Chondrocyte (in vitro differentiated cells): ENCODE data around the gene CDC14B. TPM values are rescaled to one million over a fixed set of nuclear protein-coding genes. Genes with fewer than 3 reads are reported as not detected.

Experiments used
- DNase-seq: peaks from one replicate; pipeline ENCODE4 v3.0.0; 2021; ENCODE audit warnings: mixed read lengths, low spot score
- H3K27ac Mint-ChIP-seq: one replicate; pipeline ENCODE4 v1.8.0; 2021; ENCODE audit warnings: mild to moderate bottlenecking, moderate library complexity, mixed read lengths; ENCODE audit not compliant: unreplicated experiment
- H3K27me3 Mint-ChIP-seq: 2 replicates; pipeline ENCODE4 v1.8.0; 2021; ENCODE audit warnings: low read depth, mixed read lengths
- H3K36me3 Mint-ChIP-seq: 2 replicates; pipeline ENCODE4 v1.8.0; 2021; ENCODE audit warnings: low read depth, mixed read lengths
- H3K4me1 Mint-ChIP-seq: 2 replicates; pipeline ENCODE4 v1.8.0; 2021; ENCODE audit warnings: low read depth, mild to moderate bottlenecking, mixed read lengths
- H3K4me3 Mint-ChIP-seq: one replicate; pipeline ENCODE4 v1.8.0; 2021; ENCODE audit warnings: mild to moderate bottlenecking, moderate library complexity, mixed read lengths; ENCODE audit not compliant: unreplicated experiment
- H3K9me3 Mint-ChIP-seq: 2 replicates; pipeline ENCODE4 v1.8.0; 2021; ENCODE audit warnings: low read depth, mixed read lengths
- total RNA-seq: library from RNA; stranded (reverse); gene quantifications from 3 replicates; pipeline ENCODE4 v1.2.1, GENCODE V29; 2021
- TF ChIP-seq, protein P1 (sequence below): fragments of 200-600 bp; sonication (generic); IDR thresholded peaks from 2 replicates; pipeline ENCODE4 v1.5.0; 2021; ENCODE audit warnings: antibody characterized with exemption, mild to moderate bottlenecking, moderate library complexity

The CDC14B gene
- total RNA-seq, 1 donor from 2014 or later, result 15.5 TPM

DNA sequence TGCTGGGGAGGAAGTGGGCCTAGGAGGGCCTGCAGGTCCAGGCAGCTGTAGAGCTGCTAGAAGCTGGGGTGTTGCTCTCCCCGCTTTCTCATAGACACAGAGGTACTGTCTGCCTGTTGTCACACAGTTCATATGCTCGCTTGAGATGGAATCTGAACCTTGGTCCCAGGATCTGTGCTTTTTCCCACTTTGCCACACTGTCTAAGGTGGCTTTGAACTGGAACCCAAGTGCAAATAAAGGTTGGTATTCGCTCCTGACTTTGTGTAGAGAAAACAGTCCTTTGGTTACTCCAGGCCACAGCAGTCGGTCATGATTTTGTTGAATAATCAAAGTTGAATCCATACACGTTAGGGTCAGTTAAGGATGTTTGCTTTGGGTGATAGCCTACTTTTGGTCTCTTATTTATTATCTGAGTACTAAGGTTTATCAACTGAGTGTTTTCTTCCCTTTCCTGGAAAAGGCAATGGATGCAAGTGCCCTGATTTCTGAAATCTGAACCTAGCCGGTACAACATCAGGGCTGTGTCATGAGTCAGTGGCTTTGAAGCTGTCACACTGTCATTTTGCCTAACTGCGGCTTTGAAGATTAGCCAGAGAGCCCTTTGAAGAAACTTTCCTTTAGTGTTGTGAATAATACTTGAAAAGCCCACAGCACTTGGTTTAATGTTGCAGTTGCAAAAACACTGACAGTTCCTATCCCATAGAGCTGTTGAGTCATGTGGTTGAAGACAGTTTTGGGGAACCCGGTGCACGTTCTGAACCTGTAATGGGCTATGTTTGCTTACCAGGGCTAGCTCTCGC, 128.4 kb downstream of the CDC14B start:
- DNase-seq, result no peak
- H3K27me3 Mint-ChIP-seq, result no peaks in the 10 kb centered on the region
- no peak overlapping the region for H3K4me3 Mint-ChIP-seq
- H3K36me3 Mint-ChIP-seq, result peaks cover 29% of the 10 kb centered on the region
- peaks cover 19% of the 10 kb centered on the region for H3K4me1 Mint-ChIP-seq
- H3K9me3 Mint-ChIP-seq, result no peaks in the 10 kb centered on the region
- H3K27ac Mint-ChIP-seq, result peak overlapping the region; percentile 14
- TF ChIP-seq, protein P1, sequence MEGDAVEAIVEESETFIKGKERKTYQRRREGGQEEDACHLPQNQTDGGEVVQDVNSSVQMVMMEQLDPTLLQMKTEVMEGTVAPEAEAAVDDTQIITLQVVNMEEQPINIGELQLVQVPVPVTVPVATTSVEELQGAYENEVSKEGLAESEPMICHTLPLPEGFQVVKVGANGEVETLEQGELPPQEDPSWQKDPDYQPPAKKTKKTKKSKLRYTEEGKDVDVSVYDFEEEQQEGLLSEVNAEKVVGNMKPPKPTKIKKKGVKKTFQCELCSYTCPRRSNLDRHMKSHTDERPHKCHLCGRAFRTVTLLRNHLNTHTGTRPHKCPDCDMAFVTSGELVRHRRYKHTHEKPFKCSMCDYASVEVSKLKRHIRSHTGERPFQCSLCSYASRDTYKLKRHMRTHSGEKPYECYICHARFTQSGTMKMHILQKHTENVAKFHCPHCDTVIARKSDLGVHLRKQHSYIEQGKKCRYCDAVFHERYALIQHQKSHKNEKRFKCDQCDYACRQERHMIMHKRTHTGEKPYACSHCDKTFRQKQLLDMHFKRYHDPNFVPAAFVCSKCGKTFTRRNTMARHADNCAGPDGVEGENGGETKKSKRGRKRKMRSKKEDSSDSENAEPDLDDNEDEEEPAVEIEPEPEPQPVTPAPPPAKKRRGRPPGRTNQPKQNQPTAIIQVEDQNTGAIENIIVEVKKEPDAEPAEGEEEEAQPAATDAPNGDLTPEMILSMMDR, result no peak

DNA sequence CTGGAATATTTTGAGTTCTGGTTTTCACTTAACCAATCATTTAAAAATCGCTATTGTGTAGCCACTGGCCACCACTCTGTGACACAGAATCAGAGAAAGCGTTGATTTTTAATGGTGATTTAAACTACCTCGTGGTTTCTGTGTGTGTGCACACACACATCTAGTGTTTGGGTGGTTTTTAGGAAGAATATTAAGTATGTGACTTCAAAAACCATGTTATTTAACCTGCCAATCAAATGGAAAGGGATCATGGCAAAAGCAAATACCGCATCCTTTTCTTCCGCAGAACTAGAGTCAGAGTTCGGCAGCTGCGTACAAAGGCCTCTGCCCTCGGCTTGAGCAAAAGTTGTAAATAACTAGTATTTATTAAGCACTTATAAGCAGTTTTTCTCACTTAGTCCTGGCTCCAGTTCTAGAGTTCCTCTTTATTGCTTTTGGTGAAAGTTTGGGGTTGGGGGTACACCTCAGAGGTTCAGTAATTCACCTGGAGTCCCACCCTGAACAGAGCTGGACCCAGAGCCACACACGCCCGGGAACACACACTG, 129.0 kb downstream of the CDC14B start:
- no peak for DNase-seq
- no peak overlapping the region for H3K27ac Mint-ChIP-seq
- no peak overlapping the region for H3K4me3 Mint-ChIP-seq
- TF ChIP-seq, protein P1, result no peak
- H3K36me3 Mint-ChIP-seq, result peaks cover 28% of the 10 kb centered on the region
- peaks cover 25% of the 10 kb centered on the region for H3K4me1 Mint-ChIP-seq
- H3K9me3 Mint-ChIP-seq, result no peaks in the 10 kb centered on the region
- H3K27me3 Mint-ChIP-seq, result no peaks in the 10 kb centered on the region

DNA sequence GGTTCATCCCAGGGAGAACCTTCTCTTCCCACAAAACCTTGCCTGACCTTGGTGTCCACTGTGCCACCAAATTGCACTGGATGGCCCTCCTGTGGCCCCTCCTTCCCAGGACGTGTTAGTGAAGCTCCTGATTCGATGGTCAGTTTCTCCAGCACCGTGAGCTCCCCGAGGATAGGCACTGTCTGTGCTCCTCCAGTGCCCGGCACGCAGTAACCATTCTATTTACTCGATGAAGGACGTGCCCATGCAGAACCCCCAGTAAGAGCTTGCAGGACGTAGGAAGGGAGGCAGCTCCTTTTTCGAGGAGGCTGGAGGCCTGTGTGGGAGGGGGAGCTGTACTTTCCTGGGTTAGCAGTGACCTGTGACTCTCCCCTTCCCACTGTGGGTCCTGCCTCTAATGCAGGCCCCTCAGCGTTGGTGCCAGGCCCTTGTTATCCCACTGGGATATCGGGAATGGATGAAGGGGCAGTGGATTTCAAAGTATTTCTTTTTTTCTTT, 130.1 kb downstream of the CDC14B start:
- Mint-ChIP-seq H3K27ac (no peak overlapping the region), H3K9me3 (no peaks in the 10 kb centered on the region), H3K36me3 (peaks cover 26% of the 10 kb centered on the region), H3K27me3 (no peaks in the 10 kb centered on the region), H3K4me1 (peaks cover 34% of the 10 kb centered on the region), H3K4me3 (no peak overlapping the region)
- TF ChIP-seq, protein P1, result no peak
- no peak for DNase-seq

DNA sequence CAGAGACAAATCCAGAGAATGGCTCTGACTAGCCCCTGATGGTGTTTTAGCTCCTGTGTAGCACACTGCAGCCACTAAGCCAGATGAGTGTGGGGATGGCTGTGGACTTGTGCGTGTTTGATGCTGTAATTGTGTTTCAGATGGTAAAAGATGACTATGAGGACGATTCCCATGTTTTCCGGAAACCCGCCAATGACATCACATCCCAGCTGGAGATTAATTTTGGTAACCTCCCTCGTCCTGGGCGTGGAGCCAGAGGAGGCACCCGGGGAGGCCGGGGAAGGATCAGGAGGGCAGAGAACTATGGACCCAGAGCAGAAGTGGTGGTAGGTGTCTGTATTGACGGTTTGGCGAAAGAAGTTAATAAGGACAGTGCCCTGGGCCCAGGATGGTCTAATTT, 131.7 kb downstream of the CDC14B start:
- peaks cover 26% of the 10 kb centered on the region for H3K36me3 Mint-ChIP-seq
- no peak overlapping the region for H3K4me3 Mint-ChIP-seq
- no peaks in the 10 kb centered on the region for H3K27me3 Mint-ChIP-seq
- H3K27ac Mint-ChIP-seq, result peak overlapping the region; percentile 77
- no peak for DNase-seq
- H3K4me1 Mint-ChIP-seq, result peaks cover 50% of the 10 kb centered on the region
- H3K9me3 Mint-ChIP-seq, result peaks cover 3% of the 10 kb centered on the region
- TF ChIP-seq, protein P1, result no peak

DNA sequence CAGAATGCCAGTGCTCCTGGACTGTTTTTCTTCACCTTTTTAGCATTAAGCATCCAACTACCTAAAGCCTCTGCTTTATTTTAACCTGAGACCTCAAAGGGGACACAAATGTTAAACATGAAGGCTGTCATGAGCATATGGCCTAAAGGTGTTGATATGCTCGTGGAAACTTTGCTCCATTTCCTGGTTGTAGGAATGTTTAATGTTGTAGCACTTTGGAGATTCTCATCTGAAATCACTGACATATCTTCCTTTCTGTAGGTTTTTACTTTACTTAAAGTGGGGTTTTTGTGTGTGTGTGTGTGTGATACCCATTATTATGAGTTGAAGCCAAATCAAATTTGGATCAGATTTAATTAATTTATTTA, 132.6 kb downstream of the CDC14B start:
- H3K4me1 Mint-ChIP-seq, result peaks cover 59% of the 10 kb centered on the region
- H3K4me3 Mint-ChIP-seq, result no peak overlapping the region
- peaks cover 29% of the 10 kb centered on the region for H3K36me3 Mint-ChIP-seq
- H3K27me3 Mint-ChIP-seq, result no peaks in the 10 kb centered on the region
- no peak for DNase-seq
- H3K9me3 Mint-ChIP-seq, result peaks cover 3% of the 10 kb centered on the region
- peak overlapping the region; percentile 77 for H3K27ac Mint-ChIP-seq
- TF ChIP-seq, protein P1, result no peak
